Measurements from ENCODE around the gene WSB2. TPM values are rescaled to one million over a fixed set of nuclear protein-coding genes. Genes with fewer than 3 reads are reported as not detected.

WSB2 gene
- total RNA-seq, 1 experiment from 2014 or later = 112 TPM

- peaks cover 60% of the 10 kb centered on the region for H3K36me3 Mint-ChIP-seq (ENCODE audit: insufficient read depth, unreplicated experiment)
- TF ChIP-seq CTCF (IDR thresholded peaks at IDR 0.05; ENCODE audit: unreplicated experiment) = no peak
- no peaks in the 10 kb centered on the region for H3K4me1 Mint-ChIP-seq (ENCODE audit: low read depth, unreplicated experiment)
- DNase-seq = no peak
- intact Hi-C loops (cut with micrococcal nuclease; ENCODE audit: unreplicated experiment) = no loop called here
- TSS peak; percentile 65 for BruUV-seq (replicated peaks)
- no peaks in the 10 kb centered on the region for H3K9me3 Mint-ChIP-seq (ENCODE audit: low read depth, unreplicated experiment)
- H3K4me3 Mint-ChIP-seq (ENCODE audit: low read depth, unreplicated experiment) = no peak overlapping the region
- H3K27ac Mint-ChIP-seq (ENCODE audit: unreplicated experiment) = no peak overlapping the region
- CTCF ChIA-PET = no interaction called here
- H3K27me3 Mint-ChIP-seq (ENCODE audit: unreplicated experiment) = no peaks in the 10 kb centered on the region
These were observed 27.7 kb downstream of the WSB2 start for GRCh38 chr12:118033323-118033722.

DNA sequence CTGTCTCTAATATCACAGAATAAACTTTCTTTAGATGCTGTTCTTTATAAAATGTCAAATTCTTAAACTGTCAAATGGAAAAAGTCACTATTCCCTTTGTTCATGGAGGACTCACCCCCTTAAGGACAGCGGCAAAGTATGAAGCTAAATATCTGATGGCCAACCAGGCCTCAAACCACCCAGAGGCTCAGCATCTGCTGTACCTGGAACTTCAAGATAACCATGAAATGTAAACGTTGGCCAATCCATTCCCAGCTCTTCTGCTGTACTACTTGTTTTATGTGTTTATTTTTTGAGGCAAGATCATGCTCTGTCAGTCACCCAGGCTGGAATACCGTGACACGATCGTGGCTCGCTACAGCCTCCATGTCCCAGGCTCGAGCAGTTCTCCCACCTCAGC lies 28.8 kb downstream of the WSB2 start:
- CTCF ChIA-PET = no interaction called here
- Mint-ChIP-seq H3K4me1 (ENCODE audit: low read depth, unreplicated experiment) (no peaks in the 10 kb centered on the region), H3K36me3 (ENCODE audit: insufficient read depth, unreplicated experiment) (peaks cover 58% of the 10 kb centered on the region), H3K9me3 (ENCODE audit: low read depth, unreplicated experiment) (no peaks in the 10 kb centered on the region), H3K27ac (ENCODE audit: unreplicated experiment) (no peak overlapping the region), H3K27me3 (ENCODE audit: unreplicated experiment) (no peaks in the 10 kb centered on the region), H3K4me3 (ENCODE audit: low read depth, unreplicated experiment) (no peak overlapping the region)
- TF ChIP-seq CTCF (IDR thresholded peaks at IDR 0.05; ENCODE audit: unreplicated experiment) = no peak
- BruUV-seq (replicated peaks) = no TSS peak
- intact Hi-C loops (cut with micrococcal nuclease; ENCODE audit: unreplicated experiment) = no loop called here
- no peak for DNase-seq

DNA sequence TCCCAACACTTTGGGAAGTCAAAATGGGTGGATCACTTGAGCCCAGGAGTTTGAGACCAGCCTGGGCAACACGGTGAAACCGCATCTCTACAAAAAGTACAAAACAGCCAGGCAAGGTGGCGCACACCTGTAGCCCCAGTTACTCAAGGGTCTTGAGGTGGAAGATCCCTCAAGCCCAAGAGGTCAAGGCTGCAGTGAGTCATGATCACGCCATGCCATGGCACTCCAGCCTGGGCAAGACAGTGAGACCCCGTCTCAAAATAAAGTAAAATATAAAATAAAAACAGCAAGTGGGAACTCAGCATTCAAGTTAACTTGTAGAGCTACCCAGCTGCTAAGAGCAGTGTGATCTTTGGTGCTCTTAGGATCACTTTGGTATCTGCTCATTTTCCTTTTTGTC lies 31.8 kb downstream of the WSB2 start:
- no peaks in the 10 kb centered on the region for H3K27me3 Mint-ChIP-seq (ENCODE audit: unreplicated experiment)
- no peaks in the 10 kb centered on the region for H3K9me3 Mint-ChIP-seq (ENCODE audit: low read depth, unreplicated experiment)
- H3K4me1 Mint-ChIP-seq (ENCODE audit: low read depth, unreplicated experiment) = no peaks in the 10 kb centered on the region
- no peak overlapping the region for H3K27ac Mint-ChIP-seq (ENCODE audit: unreplicated experiment)
- no peak overlapping the region for H3K4me3 Mint-ChIP-seq (ENCODE audit: low read depth, unreplicated experiment)
- peaks cover 52% of the 10 kb centered on the region for H3K36me3 Mint-ChIP-seq (ENCODE audit: insufficient read depth, unreplicated experiment)
- TF ChIP-seq CTCF (IDR thresholded peaks at IDR 0.05; ENCODE audit: unreplicated experiment) = no peak
- intact Hi-C loops (cut with micrococcal nuclease; ENCODE audit: unreplicated experiment) = no loop called here
- BruUV-seq (replicated peaks) = no TSS peak
- CTCF ChIA-PET = no interaction called here
- no peak for DNase-seq

DNA sequence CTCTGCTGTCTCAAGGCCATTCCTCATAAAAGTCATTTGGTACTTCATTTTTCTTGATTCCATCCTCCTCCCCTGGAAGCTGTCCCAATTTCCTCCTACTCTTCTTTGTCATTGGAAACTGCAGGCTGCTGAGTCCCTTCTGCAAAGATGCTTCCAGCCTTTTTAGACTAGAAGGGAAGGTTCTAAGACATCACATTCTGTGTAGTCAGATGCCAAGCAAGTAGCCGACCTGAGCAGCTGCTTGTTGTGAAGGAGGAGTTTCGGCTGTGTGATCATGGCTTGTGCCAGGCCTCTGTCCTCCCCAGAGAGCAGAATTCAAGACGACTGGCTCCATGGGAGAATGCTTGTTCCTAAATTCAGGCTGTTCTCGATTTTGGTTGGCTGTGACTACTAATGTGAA lies 35.8 kb downstream of the WSB2 start:
- Mint-ChIP-seq H3K4me1 (ENCODE audit: low read depth, unreplicated experiment) (no peaks in the 10 kb centered on the region), H3K4me3 (ENCODE audit: low read depth, unreplicated experiment) (no peak overlapping the region), H3K27ac (ENCODE audit: unreplicated experiment) (peak overlapping the region; percentile 56), H3K27me3 (ENCODE audit: unreplicated experiment) (no peaks in the 10 kb centered on the region), H3K36me3 (ENCODE audit: insufficient read depth, unreplicated experiment) (peaks cover 56% of the 10 kb centered on the region), H3K9me3 (ENCODE audit: low read depth, unreplicated experiment) (no peaks in the 10 kb centered on the region)
- no TSS peak for BruUV-seq (replicated peaks)
- intact Hi-C loops (cut with micrococcal nuclease; ENCODE audit: unreplicated experiment) = no loop called here
- no peak for DNase-seq
- CTCF ChIA-PET = no interaction called here
- no peak for TF ChIP-seq CTCF (IDR thresholded peaks at IDR 0.05; ENCODE audit: unreplicated experiment)

Data from Calu3 (cell line).